Activated naive CD4-positive, alpha-beta T cell (primary cell): ENCODE data around the gene MYL5.
"Not testable (repeated sequence)": the region's sequence is repeated elsewhere in the genome, so short reads cannot be mapped to it uniquely, and the experiment has no call there.

Experiments
- DNase-seq, 4 experiments: peaks; one replicate each; lab custom pipeline; 2025; lab: John Stamatoyannopoulos, UW

MYL5 gene

GRCh38 chr4:657834-658667 is 16.3 kb upstream of the MYL5 start:
- no peak for DNase-seq

- no peak for DNase-seq
These were observed 15.4 kb upstream of the MYL5 start for GRCh38 chr4:658681-659667.

- DNase-seq: no peak
These were observed 14.5 kb upstream of the MYL5 start for GRCh38 chr4:659851-660250.

GRCh38 chr4:660401-660800 is 13.9 kb upstream of the MYL5 start:
- DNase-seq: no peak

- no peak for DNase-seq
These were observed 13.1 kb upstream of the MYL5 start for GRCh38 chr4:661231-661630.

DNA sequence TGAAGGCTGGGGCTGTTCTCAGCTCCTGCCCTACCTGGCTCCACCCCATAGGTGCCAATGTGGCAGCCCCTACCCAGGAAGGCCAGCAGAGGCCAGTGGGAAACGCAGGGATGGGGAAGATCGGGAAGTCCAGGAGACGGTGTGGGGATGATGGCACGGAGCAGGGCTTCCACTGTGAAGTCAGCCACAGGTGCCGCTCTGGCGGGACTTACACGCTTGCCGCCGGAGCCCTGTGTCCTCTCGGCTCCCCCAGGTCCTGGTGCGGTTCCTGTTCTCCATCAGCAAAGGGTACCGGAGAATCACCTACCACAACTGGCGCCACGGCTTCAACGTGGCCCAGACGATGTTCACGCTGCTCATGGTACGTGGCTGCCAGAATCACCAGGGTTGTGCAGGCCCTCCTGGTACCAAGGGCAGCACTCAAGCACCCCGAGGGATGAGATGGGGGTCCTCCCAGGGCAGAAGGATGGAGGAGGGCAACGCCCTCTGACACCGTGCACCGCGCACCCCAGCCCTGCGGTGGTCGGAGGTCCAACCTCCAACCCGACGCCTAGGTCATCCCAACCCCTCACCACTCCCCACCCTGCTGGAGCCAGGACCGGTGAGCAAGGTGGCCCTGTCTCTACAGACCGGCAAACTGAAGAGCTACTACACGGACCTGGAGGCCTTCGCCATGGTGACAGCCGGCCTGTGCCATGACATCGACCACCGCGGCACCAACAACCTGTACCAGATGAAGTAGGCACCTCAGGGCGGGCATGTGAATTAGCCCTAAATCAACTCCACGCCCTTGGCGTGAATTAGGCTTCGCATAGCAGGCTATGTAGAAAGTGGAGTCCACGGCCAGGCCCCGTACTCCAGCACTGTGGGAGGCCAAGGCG is 12.2 kb upstream of the MYL5 start:
- no peak for DNase-seq

DNA sequence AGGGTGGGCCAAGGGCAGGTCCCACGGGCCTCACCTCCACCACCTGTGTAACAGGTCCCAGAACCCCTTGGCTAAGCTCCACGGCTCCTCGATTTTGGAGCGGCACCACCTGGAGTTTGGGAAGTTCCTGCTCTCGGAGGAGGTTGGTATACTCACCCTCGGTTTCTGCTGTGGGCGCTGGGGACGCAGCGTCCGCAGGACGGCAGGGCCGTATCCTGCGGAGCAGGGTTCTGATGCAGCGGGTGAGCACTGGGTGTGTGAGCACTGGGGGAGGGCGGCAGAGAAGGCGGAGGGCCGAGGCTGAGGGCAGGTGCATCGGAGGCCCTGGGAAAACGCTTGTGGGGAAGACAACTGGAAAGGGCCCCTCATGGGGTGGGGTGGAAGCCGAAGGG is 11.3 kb upstream of the MYL5 start:
- no peak for DNase-seq

DNA sequence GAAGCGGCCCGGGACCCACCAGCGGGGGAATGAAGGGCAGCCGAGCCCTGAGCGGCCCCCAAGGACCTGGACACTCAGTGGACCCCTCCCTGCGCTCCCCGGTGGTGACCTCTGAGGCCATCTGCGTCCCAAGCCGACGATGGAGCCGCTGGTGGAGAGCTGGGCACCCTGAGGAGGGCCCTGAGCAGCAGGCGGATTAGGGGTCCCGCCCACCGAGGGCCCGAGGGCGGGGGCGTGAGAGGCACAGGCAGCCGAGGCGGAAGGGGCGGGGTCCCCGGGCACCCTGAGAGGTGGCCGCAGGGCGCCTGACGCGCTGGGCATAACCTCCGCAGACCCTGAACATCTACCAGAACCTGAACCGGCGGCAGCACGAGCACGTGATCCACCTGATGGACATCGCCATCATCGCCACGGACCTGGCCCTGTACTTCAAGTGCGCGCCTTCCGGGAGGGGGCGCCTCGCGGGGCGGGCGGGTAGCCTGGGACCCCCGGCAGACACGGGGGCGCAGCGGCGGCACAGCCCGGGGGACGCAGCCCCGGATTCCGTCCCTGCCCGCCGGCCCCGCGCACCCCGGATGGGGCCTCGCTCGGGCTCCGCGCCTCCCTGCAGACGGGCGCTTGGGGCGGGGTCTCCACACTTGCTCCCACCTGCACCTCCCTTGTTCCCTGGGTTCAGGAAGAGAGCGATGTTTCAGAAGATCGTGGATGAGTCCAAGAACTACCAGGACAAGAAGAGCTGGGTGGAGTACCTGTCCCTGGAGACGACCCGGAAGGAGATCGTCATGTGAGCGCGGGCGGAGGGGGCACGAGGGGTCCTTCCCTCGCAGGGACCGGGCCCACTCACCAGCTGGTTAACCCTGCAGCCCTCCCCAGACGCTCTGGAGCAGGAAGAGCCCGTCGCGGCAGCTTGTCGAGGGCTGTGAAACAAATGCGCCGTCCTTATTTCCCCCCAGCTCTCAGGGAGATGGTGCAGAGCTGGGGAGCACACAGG is 10.6 kb upstream of the MYL5 start:
- peak in 3 of 4 experiments; percentile 37 to 79 (median 57) for DNase-seq

DNA sequence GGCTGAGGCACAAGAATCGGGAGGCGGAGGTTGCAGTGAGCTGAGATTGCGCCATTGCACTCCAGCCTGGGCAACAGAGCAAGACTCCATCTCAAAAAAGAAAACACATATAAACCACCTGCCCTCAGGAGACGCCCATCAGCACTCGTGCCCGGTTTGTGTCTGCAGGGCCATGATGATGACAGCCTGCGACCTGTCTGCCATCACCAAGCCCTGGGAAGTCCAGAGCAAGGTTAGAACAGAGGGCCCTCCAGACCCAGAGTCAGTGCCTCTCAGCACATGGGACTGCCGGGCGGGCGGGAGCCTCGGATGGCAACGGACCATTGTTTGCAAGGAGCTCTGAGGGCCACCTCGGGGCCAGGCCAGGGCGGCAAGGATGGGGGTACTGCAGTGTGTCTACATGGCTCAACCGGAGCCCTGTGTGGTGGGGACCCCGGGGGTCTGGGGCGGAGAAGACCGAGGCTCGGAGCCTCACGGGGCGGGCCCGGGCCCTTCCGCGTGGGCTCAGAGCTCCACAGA is 9.6 kb upstream of the MYL5 start:
- no peak for DNase-seq

DNA sequence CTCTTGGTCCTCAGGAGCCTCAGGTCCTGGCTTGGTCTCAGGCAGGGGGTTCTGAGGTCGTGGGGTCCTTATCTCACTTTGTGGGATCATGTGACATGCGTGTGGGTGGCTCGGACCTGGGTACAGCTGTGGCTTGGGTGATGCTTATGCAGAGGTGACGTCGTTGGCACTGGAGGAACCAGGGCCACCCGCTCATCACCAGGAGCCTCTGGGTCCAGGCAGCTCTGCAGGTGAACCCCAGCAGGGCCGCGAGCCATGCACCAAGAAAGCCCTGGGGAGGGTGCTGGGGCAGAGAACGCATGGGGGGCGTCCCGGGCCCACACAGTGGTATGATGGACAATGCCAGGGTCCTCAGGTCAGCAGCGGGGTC is 9.0 kb upstream of the MYL5 start:
- no peak for DNase-seq

- DNase-seq: no peak
These were observed 8.4 kb upstream of the MYL5 start for GRCh38 chr4:665751-666435.

DNA sequence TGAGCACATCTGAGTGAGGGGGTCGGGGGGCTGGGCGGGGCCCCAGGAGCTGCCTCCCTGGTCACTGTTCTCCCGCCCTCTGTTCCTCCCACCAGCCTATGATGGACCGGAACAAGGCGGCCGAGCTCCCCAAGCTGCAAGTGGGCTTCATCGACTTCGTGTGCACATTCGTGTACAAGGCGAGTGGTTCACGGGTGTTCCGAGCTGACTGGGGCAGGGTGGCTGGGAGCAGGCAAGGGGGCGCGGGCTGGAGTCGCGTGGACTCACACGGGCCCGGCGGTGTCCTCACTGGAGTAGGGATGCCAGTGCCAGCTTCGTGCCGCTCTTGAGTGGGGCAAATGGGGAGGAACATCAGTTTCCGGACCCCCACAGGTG is 7.9 kb upstream of the MYL5 start:
- no peak for DNase-seq

DNA sequence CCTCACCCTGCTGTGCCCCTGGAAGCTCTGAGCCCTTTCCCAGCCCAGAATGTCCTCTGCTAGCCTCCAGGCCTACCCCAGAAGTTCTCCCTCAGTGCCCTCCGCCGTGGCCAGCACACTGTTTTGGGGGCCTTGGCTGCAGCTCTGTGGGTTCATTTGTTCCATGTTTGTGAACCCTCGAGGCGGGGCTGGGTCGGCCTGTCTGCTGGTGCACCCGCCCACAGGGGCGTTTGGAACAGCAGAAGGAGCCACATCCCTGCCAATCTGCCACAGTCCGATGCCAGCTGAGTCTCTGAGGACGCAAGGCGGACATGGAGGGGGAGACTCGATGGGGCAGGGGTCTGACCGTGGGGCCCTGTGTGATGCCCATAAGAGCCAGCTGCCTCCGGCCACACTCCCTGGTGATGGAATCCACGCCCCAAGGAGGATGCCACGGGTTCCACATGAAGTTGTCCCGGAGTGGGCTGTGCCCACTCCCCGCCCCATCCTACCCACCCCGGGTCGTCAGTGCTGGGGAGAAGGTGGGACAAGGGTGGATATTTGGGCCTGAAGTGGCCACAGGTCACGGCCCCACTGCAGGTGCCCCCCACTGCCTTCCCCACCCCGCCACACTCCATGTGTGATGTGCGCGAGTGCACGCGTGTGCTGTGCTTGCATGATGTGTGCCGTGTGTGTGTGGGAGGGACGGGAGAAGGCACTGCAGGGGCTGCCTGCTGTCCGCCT is 7.4 kb upstream of the MYL5 start:
- DNase-seq: no peak

DNA sequence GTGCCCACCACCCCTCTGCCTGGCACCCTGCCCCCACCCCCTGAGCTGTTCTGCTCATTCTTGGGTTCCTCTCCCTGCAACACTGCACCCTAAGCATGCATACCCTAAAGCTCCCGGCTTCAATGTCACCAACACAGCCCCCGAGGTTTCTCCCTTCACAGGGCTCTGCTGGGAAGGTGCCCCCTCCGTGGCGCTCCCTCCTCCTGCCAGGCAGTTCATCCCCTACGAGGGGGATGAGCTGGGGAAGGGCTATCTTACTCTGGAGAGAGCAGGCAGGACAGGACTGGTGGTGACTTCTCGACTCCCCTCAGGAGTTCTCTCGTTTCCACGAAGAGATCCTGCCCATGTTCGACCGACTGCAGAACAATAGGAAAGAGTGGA is 6.8 kb upstream of the MYL5 start:
- DNase-seq: no peak

- not testable (repeated sequence) for DNase-seq
These were observed 6.1 kb upstream of the MYL5 start for GRCh38 chr4:668219-668618.

GRCh38 chr4:669806-670559 is 4.4 kb upstream of the MYL5 start:
- not testable (repeated sequence) for DNase-seq

- no peak for DNase-seq
These were observed 2.6 kb upstream of the MYL5 start for GRCh38 chr4:671769-672168.

GRCh38 chr4:673349-674091 is 822 bp upstream of the MYL5 start:
- DNase-seq: no peak
